ENCODE data around the gene CSTPP1. TPM values are rescaled to one million over a fixed set of nuclear protein-coding genes. Genes with fewer than 3 reads are reported as not detected.

The CSTPP1 gene
- total and polyA plus RNA-seq, 2 of the 4 experiments (the other 2 are of a cell fraction) = 22.0 to 35.7 TPM

- BruUV-seq (replicated peaks) = no TSS peak
- Histone ChIP-seq H3K27me3 (ENCODE audit: control insufficient read depth, insufficient read depth, low read length) (peaks cover 20% of the 10 kb centered on the region), H2AFZ (replicated peaks; ENCODE audit: low read length, poor library complexity) (no peak overlapping the region), H2BK15ac (ENCODE audit: low read depth, low read length) (no peak overlapping the region), H3K9me3 (ENCODE audit: control insufficient read depth, insufficient read depth, low read length) (no peaks in the 10 kb centered on the region), H3K9me1 (ENCODE audit: insufficient read depth, low read length) (no peaks in the 10 kb centered on the region; the same call in 1 of the 2 replicates), H3K14ac (replicated peaks; ENCODE audit: low read depth, low read length) (no peak overlapping the region), H3K4me3 (ENCODE audit: insufficient read depth, low read depth, low read length) (no peak overlapping the region), H3K56ac (ENCODE audit: extremely low read depth, insufficient read depth, low read length) (no peak overlapping the region), H2AK5ac (ENCODE audit: low read depth, low read length) (no peak overlapping the region), H3K18ac (ENCODE audit: low read depth, low read length) (no peak overlapping the region), H3K27ac (ENCODE audit: insufficient read depth, low read length) (no peak overlapping the region), H3K4me1 (ENCODE audit: control insufficient read depth, insufficient read depth, low read length) (no peaks in the 10 kb centered on the region; the same call in 1 of the 2 replicates), H3K23ac (ENCODE audit: low read depth, low read length) (no peak overlapping the region), H2BK20ac (ENCODE audit: low read depth, low read length) (no peak overlapping the region), H4K8ac (ENCODE audit: low read depth in 2 of 2, low read length in 2 of 2) (no peak overlapping the region), H4K5ac (ENCODE audit: low read depth, low read length) (no peak overlapping the region), H3K36me3 (ENCODE audit: control insufficient read depth, insufficient read depth, low read length) (no peaks in the 10 kb centered on the region), H4K20me1 (ENCODE audit: insufficient read depth, low read length) (no peaks in the 10 kb centered on the region), H4K91ac (ENCODE audit: insufficient read depth, low read depth, low read length) (no peak overlapping the region), H2BK5ac (ENCODE audit: low read depth, low read length, poor library complexity, severe bottlenecking) (no peak overlapping the region), H2BK120ac (ENCODE audit: low read depth, low read length) (no peak overlapping the region), H3K9ac (ENCODE audit: low read depth, low read length) (no peak overlapping the region), H3K4me2 (ENCODE audit: low read depth, low read length) (no peak overlapping the region), H3K79me1 (ENCODE audit: low read depth in 1 of 2, low read length in 2 of 2) (no peaks in the 10 kb centered on the region), H2AK9ac (replicated peaks; ENCODE audit: low read depth, low read length, poor library complexity) (no peak overlapping the region), H3K4ac (ENCODE audit: low read depth, low read length) (no peak overlapping the region)
- dilution Hi-C loops (cut with HindIII; ENCODE audit: low sequenced_read_pairs, unreplicated experiment) = no loop called here
- WGBS, 2 experiments (ENCODE audit: extremely low coverage in 2 of 2, insufficient read length in 1 of 2) = no CpG with 5 or more reads among the region's 4 CpGs
- POLR2A ChIA-PET (ENCODE audit: unreplicated experiment) = no interaction called here
- TF ChIP-seq CTCF (conservative IDR thresholded peaks at IDR 0.05; ENCODE audit: low read depth, low read length) = no peak
- TF ChIP-seq SMC3 (IDR thresholded peaks at IDR 0.05; ENCODE audit: low read depth, low read length) = no peak
- TF ChIP-seq CEBPB (IDR thresholded peaks at IDR 0.05; ENCODE audit: low read depth, low read length) = no peak
- no peak for TF ChIP-seq BHLHE40 (IDR thresholded peaks at IDR 0.05; ENCODE audit: low read depth, low read length)
- no peak for TF ChIP-seq ELK1 (IDR thresholded peaks at IDR 0.05; ENCODE audit: borderline replicate concordance, low read depth, low read length)
- no peak for TF ChIP-seq CHD1 (IDR thresholded peaks at IDR 0.05; ENCODE audit: low read depth, low read length)
- no peak for TF ChIP-seq MAFK (IDR thresholded peaks at IDR 0.05; ENCODE audit: low read depth, low read length)
- TF ChIP-seq FOS (IDR thresholded peaks at IDR 0.05; ENCODE audit: low read depth, low read length) = no peak
- no peak for TF ChIP-seq RFX5 (IDR thresholded peaks at IDR 0.05; ENCODE audit: low read depth, low read length)
- no peak for TF ChIP-seq NFE2L2 (IDR thresholded peaks at IDR 0.05; ENCODE audit: low read depth, low read length)
- no peak for DNase-seq
- intact Hi-C loops (cut with micrococcal nuclease) = no loop called here
- CTCF ChIA-PET = interaction anchor here (0.6 kb wide), 1 partner anchor 245 kb away, joined by 3 read pairs; no protein-coding TSS in a partner anchor
- no peak for ATAC-seq (ENCODE audit: low read depth)
- in situ Hi-C loops (cut with MboI; ENCODE audit: low sequenced_read_pairs) = no loop called here
Measured at GRCh38 chr11:47201015-47201414, 264.5 kb downstream of the CSTPP1 start.
